Endothelial cell of umbilical vein (primary cell): ENCODE data around the gene PIEZO2.

Experiments used
- MYC ChIP-seq: IDR thresholded peaks from one replicate; pipeline ENCODE4 v1.6.1; 2011; ENCODE audit warnings: mild to moderate bottlenecking, low read depth, low read length
- POLR2AphosphoS5 ChIP-seq: IDR thresholded peaks from 2 replicates; pipeline ENCODE4 v1.6.1; 2012; ENCODE audit warnings: low read depth, mild to moderate bottlenecking, control low read depth, low read length, moderate library complexity; ENCODE audit not compliant: insufficient read depth

GRCh38 chr18:11024928-11025669 is 124.3 kb downstream of the PIEZO2 start:
- TF ChIP-seq POLR2AphosphoS5 (no peak), MYC (no peak)
